GM19239 (cell line): ENCODE data around the gene MLEC.

Experiments
- DNase-seq: peaks from one replicate; pipeline ENCODE4 v3.0.0; 2011; ENCODE audit warnings: low spot score; ENCODE audit not compliant: insufficient read length
- FAIRE-seq: peaks from 2 replicates; lab custom pipeline; 2011; peaks lifted over from hg19 to GRCh38; lab: Jason Lieb, UNC

The MLEC gene, protein sequence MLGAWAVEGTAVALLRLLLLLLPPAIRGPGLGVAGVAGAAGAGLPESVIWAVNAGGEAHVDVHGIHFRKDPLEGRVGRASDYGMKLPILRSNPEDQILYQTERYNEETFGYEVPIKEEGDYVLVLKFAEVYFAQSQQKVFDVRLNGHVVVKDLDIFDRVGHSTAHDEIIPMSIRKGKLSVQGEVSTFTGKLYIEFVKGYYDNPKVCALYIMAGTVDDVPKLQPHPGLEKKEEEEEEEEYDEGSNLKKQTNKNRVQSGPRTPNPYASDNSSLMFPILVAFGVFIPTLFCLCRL

DNA sequence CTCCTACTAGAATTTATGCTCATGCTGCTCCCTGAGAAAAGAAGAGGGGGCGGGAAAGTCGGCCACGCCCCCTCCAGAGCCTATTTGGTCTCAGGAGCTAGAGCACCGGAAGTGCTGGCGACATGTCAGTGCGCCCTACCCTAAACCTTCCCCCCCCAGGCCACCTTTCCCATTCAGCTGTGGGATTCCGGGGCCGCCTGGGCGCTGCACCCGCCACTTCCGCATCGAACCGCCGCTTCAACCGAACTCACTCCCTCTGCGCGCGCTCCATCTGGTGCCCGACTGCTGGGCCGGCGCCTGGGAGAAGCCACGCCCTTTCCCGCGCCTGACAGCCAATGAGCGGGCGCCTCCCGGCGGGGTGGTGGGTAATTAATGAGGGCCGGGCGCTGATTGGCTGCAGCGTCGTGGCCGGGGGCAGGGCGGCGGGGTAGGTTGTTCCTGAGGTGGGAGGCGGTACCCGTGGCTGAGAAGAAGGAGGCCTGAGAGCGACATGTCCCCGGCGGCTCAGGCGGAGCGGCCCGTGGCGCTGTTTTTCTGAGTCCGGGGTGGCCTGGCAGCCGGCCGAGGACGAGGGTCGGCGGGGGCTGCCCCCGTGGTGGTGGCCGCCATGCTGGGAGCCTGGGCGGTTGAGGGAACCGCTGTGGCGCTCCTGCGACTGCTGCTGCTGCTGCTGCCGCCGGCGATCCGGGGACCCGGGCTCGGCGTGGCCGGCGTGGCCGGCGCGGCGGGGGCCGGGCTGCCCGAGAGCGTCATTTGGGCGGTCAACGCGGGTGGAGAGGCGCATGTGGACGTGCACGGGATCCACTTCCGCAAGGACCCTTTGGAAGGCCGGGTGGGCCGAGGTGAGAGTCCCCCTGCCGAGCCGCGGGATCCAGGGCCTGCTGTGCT is at the start of gene MLEC:
Gene MLEC, plus strand, starts transcription at position 460 of the 888 bp plus-strand sequence. Its CDS starts 148 bp downstream, at position 608.
- FAIRE-seq, result peak; percentile 92
- peak; percentile 75 for DNase-seq

DNA sequence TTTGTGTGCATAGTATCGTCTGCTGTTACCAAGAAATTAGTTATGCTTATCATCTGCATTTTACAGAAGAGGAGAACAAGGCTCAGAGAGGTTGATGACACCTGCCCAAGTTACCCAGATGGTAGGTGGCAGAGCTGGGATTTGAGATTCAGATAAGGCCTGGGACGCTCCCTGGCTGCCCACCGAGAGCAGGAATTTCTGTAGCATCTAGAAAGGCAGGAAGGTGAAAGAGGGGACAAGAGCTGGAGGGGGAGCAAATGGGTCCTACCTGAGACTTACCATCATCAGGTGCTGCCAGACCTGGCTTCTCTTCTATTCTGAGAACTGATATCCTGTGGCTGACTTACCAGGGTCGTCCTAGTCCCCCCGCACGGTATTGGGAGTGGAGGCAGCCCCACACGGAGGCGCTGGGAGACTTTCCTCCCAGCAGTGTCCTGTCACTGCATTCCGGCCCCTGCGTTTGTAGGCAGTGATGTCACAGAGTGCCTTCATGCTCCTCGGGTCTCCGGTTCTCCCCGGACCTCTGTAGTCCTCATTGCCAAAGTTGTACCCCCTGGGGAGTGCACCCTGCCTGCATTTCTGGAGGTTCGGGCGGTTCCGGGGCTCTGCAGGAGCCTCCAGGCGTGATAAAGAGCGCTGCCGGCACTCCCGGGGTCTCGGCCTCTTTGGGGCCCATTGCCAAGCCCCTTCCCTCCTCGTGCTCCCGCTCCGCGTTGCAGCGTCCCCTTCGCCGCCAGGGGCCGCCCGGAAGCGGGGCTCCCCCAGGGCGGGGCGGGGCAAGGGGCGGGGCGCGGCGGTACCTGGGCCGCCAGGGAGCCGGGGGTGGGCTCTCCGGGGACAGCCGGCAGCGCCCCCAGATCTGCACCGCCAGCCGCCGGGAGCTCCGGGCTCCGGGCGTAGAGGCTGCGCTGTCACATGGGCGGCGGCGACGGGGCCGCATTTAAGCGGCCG is 46.9 kb upstream of the MLEC start, which contains the start of gene CABP1:
Gene CABP1, plus strand, starts transcription at position 856 of the 951 bp plus-strand sequence. Its CDS starts 60 bp downstream, at position 916.
- peak; percentile 79 for DNase-seq
- FAIRE-seq, result peak; percentile 26

DNA sequence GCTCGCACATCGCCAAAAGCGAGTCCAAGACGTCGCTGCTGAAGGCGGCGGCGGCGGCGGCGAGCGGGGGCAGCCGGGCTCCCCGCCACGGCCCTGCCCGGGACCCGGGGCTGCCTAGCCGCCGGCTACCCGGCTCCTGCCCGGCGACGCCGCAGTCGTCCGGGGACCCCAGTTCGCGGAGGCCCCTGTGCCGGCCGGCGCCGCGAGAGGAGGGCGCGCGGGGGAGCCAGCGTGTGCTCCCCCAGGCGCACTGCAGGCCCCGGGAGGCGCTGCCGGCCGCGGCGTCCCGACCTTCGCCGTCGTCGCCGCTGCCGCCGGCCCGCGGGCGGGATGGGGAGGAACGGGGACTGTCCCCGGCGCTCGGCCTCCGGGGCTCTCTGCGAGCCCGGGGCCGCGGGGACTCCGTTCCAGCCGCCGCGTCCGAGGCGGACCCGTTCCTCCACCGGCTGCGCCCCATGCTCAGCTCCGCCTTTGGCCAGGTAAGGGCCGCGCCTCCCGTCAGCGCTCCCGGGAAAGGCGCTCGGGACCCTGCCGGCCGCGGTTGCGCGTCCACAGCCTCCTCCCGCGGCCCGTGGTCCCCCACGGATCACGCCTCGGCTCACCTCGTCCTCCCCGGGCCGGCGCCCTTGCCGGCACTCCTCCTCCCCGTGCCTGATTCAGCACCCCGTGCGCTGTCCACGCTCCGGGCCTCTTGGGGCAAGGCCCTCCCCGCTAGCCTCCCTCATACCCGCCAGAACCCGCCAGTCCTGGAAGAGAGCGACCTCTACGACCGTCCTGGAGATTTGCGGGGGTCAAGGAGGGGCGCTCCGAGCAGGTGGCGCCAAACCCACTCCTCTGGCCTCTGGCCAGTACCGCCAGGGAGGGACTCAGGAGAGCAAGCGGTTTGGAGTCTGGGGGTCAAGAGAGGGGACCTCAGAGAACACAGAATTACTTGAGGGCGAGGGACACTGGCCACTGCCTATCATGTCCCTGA is 45.8 kb upstream of the MLEC start:
- peak; percentile 50 for DNase-seq
- no peak for FAIRE-seq

DNA sequence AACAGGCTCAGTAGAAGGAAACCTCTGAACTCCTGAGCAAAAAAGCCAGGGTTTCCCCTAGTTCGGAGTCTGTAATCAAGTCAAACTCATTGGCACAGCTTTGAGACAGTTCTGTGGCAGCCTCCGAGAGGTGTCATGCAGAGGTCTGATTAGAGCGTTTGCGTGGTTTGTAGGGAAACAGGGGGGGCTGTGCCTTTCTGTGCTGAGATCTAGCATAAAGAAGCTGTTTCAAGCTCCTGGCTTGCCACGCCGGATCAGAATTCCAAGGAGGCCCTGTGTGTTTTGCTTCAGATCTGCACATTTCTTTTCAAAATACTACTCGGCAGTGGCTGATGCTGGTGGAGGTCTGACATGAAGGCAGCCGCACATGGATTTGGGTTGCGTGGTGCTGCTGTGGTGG is 44.8 kb upstream of the MLEC start:
- no peak for FAIRE-seq
- no peak for DNase-seq

DNA sequence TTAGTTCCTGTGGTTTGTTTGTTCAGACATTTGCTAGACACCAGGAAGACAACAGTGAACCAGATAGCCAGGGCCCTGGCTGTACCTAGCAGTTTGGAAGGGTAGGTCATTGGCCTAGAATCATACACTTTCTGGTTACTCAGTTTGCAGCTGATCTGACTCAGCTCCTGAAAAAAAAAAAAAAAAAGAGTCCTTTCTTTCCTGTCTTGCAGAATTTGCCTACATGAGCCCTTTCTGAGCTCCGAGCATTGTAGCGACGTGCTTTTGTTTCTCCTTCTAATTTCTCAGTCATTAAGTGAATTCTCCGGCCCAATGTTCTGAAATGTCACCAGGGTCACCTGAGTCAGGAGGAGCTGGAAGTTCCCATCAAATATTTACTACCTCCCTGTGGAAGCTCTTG is 44.1 kb upstream of the MLEC start:
- DNase-seq (no peak), FAIRE-seq (no peak)

DNA sequence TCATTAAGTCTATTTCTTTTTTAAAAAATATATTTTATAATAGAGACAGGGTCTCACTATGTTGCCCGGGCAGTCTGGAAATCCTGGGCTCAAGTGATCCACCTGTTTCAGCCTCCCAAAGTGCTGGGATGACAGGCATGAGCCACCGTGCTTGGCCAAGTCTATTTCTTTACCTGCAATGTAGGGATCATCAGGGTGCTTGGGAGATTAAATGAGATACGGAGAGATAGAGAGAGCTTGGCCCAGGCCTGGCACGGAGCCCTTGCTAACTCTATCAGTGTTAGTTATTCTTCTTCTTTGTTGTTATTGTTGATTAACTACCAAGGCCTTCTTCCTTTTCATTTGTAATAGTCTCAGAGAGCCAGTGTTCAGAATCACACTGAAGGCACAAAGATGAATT is 43.4 kb upstream of the MLEC start:
- FAIRE-seq (no peak), DNase-seq (no peak)

DNA sequence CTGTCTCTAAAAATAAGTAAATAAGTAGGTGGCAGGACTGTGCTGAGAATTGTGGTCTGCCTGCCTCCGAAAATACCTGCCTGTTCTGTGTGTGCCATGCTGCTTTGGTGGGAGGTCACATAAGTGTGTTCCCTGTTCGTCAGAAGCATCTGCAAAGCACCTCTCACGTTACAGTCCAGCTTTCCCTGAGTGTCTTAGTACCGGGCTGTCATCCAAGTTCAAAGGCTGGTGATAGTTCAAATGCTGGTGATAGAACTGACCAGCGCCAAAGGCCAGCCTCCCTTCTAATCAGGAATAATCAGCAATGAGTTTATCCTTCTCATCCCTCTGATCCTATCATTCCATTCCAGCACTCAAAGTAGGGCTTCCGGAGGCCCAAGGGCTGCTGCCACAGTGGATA is 40.9 kb upstream of the MLEC start:
- no peak for DNase-seq
- FAIRE-seq, result no peak

DNA sequence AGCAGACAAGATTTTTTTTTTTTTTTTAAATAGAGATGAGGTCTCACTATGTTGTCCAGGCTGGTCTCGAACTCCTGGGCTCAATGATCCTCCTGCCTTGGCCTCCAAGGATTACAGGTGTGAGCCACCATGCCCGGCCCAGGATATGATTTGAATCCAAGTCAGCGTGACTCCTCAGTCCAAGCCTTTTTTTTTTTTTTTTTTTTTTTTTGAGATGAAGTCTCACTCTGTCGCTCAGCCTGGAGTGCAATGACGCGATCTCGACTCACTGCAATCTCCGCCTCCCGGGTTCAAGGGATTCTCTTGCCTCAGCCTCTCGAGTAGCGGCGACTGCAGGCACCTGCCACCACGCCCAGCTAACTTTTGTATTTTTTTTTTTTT is 39.6 kb upstream of the MLEC start:
- FAIRE-seq (no peak), DNase-seq (no peak)

DNA sequence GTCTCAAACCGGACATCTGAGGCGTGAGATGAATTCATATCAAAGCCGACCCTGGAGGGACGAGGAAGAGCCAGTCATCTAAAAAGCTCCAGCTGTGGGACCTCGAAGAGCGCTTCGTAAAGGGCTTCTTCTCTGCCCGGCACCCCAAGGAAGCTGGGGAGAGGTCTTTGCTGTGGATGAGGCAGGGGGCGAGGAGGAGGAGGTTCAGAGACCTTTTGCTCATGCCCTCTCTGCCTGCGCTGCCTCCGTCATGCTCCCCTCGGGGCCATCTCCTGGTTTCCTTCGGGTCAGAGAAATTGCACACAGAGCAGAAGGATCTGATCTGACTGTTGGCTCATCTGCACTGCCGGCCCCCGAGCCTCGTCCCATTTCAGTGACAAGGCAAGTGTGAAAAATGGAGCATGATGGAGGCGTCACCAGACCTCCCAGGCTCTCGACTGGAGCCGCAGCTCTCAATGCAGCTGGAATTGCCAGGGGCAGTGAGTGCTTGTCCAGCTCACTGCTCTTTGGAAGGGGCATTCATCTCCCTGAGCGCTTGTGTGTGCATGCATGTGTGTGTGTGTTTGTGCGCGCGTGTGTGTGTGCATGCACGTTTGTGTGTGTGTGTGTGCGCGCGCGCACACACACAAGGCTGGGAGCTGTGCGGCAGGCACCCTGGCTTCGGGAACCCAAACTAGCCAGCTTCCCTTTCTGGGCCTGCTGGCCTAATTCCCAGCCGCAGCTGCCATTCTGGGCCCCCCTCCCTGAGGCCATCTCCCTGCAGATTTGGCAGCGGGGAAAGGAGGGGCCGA is 37.3 kb upstream of the MLEC start:
- FAIRE-seq (no peak), DNase-seq (no peak)

DNA sequence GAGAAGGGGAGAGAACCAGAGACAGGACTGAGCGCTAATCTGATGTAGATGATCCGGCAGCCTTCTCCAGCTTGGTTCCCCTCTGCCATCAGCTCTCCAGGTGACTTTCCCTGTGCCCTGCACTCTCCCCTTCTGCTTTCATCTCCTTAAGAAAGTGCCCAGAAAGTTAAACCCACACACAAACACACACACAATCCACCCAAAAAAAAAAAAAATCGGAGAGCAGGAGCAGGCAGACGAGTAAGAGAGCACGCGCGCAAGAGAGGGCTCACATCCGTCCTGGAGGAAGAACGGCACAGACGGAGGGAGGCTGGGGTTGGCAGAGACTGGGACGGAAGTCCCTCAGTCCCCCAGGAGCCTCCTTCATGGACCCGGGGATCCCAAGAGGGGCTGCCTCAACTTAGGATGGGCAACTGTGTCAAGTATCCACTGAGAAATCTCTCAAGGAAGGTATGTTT is 36.7 kb upstream of the MLEC start:
- FAIRE-seq, result peak; percentile 23
- no peak for DNase-seq

DNA sequence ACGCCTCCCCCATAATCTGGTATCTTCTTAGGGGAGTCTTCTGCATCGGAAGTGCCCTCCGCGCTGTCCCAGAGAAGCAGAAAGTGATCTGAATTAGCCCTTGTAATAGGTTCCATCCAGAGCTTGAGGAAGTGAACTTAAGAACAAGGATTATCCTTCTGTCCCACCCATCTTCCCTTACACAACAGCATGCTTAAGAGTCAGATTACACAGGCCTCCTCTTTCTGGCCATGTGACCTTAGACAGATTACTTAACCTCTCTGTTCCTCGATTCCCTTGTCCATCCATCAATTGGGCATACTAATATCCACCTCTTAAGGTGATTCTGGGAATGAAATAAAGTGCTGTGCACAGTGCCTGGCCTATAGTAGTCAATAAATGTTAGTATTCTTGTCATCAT is 35.1 kb upstream of the MLEC start:
- no peak for FAIRE-seq
- DNase-seq, result no peak

DNA sequence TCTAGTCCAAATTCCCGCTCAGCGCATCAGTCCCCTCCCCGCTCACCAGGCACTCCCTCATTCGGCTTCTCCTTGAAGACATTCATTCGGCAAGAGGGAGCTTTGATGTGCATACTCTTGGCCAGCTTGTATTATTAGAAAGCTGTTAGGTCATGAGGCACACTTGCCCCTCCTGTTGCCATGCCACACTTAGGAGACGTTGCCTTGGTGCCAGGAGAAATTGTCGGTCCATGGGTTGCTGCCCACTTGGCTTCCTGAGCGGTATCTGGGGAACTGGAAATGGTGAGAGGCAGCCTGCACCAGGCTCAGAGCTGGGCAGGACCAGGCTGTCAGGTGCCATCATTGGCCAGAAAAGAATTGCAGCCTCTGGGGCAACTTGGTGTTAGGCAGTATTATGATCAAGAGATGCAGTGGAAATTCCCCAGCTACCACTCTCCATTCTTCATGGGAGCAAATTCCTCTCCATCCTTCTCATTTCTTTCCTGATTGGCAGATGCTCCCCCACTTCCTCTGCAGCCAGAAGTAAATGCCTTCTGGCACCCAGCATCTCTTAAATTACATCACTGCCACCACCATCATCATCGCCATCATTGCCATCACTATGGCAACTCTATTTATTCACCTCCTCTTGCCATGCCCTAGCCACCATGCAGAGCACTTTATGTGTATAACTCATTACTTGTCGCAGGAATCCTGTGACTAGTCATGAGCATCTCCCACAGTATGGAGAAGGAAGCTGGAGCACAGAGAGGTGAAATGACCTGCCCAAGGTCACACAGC is 34.1 kb upstream of the MLEC start:
- FAIRE-seq, result no peak

DNA sequence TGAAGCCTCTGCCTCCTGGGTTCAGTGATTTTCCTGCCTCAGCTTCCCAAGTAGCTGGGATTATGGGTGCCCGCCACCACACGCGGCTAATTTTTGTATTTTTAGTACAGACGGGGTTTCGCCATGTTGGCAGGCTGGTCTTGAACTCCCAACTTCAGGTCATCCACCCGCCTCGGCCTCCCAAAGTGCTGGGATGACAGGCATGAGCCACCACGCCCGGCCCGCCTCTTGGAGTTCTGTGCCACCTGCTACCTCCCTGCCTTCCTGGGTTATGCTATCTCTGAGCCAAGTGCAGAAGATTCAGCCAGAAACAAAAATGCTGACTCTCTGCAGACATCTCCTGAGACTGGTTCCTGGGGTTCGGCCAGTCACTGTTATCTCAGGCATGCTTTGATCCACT is 33.3 kb upstream of the MLEC start:
- FAIRE-seq, result no peak

More for the DNA sequence above, 34.1 kb upstream of the MLEC start:
- no peak for DNase-seq

DNA sequence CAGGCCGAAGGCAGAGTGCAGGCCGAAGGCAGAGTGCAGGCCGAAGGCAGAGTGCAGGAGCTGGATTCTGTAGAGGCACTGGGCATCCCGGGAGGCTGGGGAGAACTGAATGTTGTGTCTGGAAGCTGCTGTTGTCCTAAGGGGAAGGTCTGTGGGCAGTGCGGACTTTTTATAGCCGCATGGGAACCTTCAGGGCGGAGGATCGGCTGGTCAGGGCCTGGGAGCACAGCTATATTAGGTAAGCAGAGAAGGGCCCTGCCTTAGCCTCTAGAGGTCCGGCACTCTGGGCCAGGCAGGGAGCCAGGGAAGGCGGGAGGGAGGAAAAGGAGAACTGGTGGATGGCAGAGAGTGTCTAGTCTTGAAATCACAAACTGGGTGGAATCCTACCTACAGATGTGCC is 32.3 kb upstream of the MLEC start:
- FAIRE-seq, result no peak
- no peak for DNase-seq

More for the DNA sequence above, 33.3 kb upstream of the MLEC start:
- no peak for DNase-seq

DNA sequence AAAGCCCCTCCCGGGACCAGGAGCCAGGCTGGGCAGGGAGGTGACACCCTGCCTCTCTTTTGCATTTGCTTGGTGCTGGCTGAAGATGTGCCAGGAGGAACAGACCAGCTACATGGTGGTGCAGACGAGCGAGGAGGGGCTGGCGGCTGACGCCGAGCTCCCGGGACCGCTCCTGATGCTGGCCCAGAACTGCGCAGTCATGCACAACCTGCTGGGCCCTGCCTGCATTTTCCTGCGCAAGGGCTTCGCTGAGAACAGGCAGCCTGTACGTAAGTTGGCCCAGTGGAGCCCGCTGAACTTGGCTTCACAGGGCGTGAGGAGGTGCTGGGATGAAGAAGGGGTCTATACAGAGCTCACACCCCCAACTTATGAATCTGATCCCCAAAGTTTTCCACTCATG is 30.9 kb upstream of the MLEC start:
- DNase-seq, result no peak
- no peak for FAIRE-seq

DNA sequence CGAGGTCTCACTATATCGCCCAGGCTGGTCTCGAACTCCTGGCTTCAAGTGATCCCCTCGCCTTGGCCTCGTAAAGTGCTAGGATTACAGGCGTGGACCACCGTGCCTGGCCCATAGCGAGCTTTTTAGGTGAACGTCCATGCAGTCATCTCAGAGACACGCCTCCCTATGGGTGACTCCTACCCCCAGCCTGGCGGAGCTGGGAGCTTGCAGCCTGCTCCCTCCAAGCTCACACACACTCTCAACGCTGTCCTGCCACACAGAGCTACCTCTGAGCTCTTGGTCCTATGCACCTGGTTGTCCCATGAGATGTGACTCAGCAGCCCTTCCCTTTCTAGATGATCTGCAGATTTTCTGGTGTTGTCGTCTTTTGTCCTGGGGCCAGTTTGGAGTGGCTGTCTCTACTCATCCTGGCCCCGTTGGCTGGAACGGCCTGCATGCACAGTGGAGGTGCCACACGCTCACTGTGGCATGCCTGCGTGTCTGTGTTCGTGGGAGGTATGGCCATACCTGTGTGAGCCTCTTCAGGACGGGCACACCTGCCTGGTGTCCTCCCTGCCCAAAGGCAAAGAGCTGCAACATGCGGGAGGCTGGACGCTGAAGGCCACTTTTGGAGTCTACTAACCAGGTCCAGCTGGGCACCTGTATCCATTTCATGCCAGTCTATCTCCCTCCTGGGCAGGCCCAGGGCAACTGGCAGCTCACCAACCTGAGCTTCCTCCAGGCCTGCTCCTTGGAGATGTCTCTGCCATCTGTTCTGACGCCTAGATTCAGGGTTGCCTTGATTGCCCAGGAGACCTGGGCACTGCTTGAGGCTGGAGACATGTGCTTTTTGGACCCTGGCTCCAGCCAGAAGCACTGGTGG is 28.4 kb upstream of the MLEC start:
- FAIRE-seq (no peak), DNase-seq (no peak)

DNA sequence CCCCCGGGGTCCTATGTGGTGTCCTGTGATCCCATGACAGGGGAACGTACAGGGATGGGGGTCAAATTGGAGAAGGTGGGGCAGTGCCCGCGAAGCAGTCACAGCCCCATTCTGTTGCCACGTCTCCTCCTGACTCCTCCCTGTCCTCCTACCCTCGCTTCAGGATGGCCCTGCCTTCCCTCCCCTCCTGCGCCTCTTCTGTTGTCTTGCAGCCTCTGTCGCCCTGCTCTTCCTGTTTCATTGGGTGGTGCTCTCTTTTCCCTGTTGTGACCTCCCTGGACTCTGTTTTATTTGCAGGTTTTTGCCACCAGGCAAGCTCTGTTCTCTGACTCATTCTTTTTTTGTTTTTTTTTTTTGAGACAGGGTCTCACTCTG is 27.8 kb upstream of the MLEC start:
- DNase-seq, result no peak
- no peak for FAIRE-seq
